ENCODE measurements around the gene PIP5K1B. TPM values are rescaled to one million over a fixed set of nuclear protein-coding genes. Genes with fewer than 3 reads are reported as not detected.

Gene PIP5K1B
- total RNA-seq, 1 experiment from 2014 or later: 5.2 TPM

GRCh38 chr9:68741704-68742332 is 36.8 kb downstream of the PIP5K1B start:
- no peak for DNase-seq (ENCODE audit: low spot score)
- H3K4me3 Mint-ChIP-seq: no peak overlapping the region
- H3K27ac Mint-ChIP-seq: no peak overlapping the region
- no peaks in the 10 kb centered on the region for H3K27me3 Mint-ChIP-seq (ENCODE audit: low read depth)
- CTCF ChIA-PET: no interaction called here
- H3K36me3 Mint-ChIP-seq: no peaks in the 10 kb centered on the region
- peaks cover 19% of the 10 kb centered on the region for H3K4me1 Mint-ChIP-seq
- POLR2A ChIA-PET: no interaction called here
- ATAC-seq: no peak
- no peaks in the 10 kb centered on the region for H3K9me3 Mint-ChIP-seq
- TF ChIP-seq, protein P1, sequence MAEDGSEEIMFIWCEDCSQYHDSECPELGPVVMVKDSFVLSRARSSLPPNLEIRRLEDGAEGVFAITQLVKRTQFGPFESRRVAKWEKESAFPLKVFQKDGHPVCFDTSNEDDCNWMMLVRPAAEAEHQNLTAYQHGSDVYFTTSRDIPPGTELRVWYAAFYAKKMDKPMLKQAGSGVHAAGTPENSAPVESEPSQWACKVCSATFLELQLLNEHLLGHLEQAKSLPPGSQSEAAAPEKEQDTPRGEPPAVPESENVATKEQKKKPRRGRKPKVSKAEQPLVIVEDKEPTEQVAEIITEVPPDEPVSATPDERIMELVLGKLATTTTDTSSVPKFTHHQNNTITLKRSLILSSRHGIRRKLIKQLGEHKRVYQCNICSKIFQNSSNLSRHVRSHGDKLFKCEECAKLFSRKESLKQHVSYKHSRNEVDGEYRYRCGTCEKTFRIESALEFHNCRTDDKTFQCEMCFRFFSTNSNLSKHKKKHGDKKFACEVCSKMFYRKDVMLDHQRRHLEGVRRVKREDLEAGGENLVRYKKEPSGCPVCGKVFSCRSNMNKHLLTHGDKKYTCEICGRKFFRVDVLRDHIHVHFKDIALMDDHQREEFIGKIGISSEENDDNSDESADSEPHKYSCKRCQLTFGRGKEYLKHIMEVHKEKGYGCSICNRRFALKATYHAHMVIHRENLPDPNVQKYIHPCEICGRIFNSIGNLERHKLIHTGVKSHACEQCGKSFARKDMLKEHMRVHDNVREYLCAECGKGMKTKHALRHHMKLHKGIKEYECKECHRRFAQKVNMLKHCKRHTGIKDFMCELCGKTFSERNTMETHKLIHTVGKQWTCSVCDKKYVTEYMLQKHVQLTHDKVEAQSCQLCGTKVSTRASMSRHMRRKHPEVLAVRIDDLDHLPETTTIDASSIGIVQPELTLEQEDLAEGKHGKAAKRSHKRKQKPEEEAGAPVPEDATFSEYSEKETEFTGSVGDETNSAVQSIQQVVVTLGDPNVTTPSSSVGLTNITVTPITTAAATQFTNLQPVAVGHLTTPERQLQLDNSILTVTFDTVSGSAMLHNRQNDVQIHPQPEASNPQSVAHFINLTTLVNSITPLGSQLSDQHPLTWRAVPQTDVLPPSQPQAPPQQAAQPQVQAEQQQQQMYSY (CRISPR knock-in tag; IDR thresholded peaks at IDR 0.05): no peak
- TF ChIP-seq ATF6 (CRISPR knock-in tag; IDR thresholded peaks at IDR 0.05): no peak
- no peak for TF ChIP-seq FOXK1 (CRISPR knock-in tag; IDR thresholded peaks at IDR 0.05)
- TF ChIP-seq NFE2L1 (CRISPR knock-in tag; IDR thresholded peaks at IDR 0.05): no peak
- no peak for TF ChIP-seq ZNF671 (CRISPR knock-in tag; IDR thresholded peaks at IDR 0.05)
- TF ChIP-seq, protein P2, sequence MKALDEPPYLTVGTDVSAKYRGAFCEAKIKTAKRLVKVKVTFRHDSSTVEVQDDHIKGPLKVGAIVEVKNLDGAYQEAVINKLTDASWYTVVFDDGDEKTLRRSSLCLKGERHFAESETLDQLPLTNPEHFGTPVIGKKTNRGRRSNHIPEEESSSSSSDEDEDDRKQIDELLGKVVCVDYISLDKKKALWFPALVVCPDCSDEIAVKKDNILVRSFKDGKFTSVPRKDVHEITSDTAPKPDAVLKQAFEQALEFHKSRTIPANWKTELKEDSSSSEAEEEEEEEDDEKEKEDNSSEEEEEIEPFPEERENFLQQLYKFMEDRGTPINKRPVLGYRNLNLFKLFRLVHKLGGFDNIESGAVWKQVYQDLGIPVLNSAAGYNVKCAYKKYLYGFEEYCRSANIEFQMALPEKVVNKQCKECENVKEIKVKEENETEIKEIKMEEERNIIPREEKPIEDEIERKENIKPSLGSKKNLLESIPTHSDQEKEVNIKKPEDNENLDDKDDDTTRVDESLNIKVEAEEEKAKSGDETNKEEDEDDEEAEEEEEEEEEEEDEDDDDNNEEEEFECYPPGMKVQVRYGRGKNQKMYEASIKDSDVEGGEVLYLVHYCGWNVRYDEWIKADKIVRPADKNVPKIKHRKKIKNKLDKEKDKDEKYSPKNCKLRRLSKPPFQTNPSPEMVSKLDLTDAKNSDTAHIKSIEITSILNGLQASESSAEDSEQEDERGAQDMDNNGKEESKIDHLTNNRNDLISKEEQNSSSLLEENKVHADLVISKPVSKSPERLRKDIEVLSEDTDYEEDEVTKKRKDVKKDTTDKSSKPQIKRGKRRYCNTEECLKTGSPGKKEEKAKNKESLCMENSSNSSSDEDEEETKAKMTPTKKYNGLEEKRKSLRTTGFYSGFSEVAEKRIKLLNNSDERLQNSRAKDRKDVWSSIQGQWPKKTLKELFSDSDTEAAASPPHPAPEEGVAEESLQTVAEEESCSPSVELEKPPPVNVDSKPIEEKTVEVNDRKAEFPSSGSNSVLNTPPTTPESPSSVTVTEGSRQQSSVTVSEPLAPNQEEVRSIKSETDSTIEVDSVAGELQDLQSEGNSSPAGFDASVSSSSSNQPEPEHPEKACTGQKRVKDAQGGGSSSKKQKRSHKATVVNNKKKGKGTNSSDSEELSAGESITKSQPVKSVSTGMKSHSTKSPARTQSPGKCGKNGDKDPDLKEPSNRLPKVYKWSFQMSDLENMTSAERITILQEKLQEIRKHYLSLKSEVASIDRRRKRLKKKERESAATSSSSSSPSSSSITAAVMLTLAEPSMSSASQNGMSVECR (CRISPR knock-in tag; IDR thresholded peaks at IDR 0.05; ENCODE audit: borderline replicate concordance): no peak
- TF ChIP-seq EMX1 (CRISPR knock-in tag; IDR thresholded peaks at IDR 0.05): no peak
- TF ChIP-seq, protein P3, sequence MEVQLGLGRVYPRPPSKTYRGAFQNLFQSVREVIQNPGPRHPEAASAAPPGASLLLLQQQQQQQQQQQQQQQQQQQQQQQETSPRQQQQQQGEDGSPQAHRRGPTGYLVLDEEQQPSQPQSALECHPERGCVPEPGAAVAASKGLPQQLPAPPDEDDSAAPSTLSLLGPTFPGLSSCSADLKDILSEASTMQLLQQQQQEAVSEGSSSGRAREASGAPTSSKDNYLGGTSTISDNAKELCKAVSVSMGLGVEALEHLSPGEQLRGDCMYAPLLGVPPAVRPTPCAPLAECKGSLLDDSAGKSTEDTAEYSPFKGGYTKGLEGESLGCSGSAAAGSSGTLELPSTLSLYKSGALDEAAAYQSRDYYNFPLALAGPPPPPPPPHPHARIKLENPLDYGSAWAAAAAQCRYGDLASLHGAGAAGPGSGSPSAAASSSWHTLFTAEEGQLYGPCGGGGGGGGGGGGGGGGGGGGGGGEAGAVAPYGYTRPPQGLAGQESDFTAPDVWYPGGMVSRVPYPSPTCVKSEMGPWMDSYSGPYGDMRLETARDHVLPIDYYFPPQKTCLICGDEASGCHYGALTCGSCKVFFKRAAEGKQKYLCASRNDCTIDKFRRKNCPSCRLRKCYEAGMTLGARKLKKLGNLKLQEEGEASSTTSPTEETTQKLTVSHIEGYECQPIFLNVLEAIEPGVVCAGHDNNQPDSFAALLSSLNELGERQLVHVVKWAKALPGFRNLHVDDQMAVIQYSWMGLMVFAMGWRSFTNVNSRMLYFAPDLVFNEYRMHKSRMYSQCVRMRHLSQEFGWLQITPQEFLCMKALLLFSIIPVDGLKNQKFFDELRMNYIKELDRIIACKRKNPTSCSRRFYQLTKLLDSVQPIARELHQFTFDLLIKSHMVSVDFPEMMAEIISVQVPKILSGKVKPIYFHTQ (CRISPR knock-in tag; IDR thresholded peaks at IDR 0.05): no peak
- TF ChIP-seq, protein P4, sequence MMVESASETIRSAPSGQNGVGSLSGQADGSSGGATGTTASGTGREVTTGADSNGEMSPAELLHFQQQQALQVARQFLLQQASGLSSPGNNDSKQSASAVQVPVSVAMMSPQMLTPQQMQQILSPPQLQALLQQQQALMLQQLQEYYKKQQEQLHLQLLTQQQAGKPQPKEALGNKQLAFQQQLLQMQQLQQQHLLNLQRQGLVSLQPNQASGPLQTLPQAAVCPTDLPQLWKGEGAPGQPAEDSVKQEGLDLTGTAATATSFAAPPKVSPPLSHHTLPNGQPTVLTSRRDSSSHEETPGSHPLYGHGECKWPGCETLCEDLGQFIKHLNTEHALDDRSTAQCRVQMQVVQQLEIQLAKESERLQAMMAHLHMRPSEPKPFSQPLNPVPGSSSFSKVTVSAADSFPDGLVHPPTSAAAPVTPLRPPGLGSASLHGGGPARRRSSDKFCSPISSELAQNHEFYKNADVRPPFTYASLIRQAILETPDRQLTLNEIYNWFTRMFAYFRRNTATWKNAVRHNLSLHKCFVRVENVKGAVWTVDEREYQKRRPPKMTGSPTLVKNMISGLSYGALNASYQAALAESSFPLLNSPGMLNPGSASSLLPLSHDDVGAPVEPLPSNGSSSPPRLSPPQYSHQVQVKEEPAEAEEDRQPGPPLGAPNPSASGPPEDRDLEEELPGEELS (CRISPR knock-in tag; IDR thresholded peaks at IDR 0.05): no peak
- no peak for TF ChIP-seq ZNF423 (CRISPR knock-in tag; IDR thresholded peaks at IDR 0.05)
- TF ChIP-seq NR1H2 (CRISPR knock-in tag; IDR thresholded peaks at IDR 0.05): no peak
- no peak for TF ChIP-seq ATF1 (CRISPR knock-in tag; IDR thresholded peaks at IDR 0.05)
- TF ChIP-seq ERG (CRISPR knock-in tag; IDR thresholded peaks at IDR 0.05): no peak
- TF ChIP-seq, protein P5, sequence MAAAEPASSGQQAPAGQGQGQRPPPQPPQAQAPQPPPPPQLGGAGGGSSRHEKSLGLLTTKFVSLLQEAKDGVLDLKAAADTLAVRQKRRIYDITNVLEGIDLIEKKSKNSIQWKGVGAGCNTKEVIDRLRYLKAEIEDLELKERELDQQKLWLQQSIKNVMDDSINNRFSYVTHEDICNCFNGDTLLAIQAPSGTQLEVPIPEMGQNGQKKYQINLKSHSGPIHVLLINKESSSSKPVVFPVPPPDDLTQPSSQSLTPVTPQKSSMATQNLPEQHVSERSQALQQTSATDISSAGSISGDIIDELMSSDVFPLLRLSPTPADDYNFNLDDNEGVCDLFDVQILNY (CRISPR knock-in tag; IDR thresholded peaks at IDR 0.05): no peak
- no peak for TF ChIP-seq FOXP1 (CRISPR knock-in tag; IDR thresholded peaks at IDR 0.05; ENCODE audit: borderline replicate concordance)

All from WTC11 (cell line).